C4-2B (cell line): Measurements from ENCODE around the gene RNF215.

Experiments used
- CTCF ChIP-seq: fragments of 450-650 bp; conservative IDR thresholded peaks from 2 replicates; pipeline ENCODE4 v1.5.1; 2017; ENCODE audit warnings: mild to moderate bottlenecking
- ZFX ChIP-seq: fragments of 450-650 bp; IDR thresholded peaks from 2 replicates; pipeline ENCODE4 v1.6.1; 2017

GRCh38 chr22:30414525-30415047 is 27.4 kb upstream of the RNF215 start:
- TF ChIP-seq CTCF (no peak), ZFX (no peak)
